Astrocyte (in vitro differentiated cells and primary cell): ENCODE results near the gene MAGEB2. TPM values are rescaled to one million over a fixed set of nuclear protein-coding genes. Genes with fewer than 3 reads are reported as not detected.

Source experiments
- DNase-seq: peaks from one replicate; pipeline ENCODE4 v3.0.0-alpha.2; 2010; ENCODE audit warnings: low read depth
- FAIRE-seq: peaks from 2 replicates; lab custom pipeline; 2011; peaks lifted over from hg19 to GRCh38; lab: Jason Lieb, UNC
- H2AFZ ChIP-seq: 2 replicates; pipeline ENCODE4 v1.6.0; 2012; ENCODE audit warnings: low read depth, low read length, inconsistent platforms
- H3K27ac ChIP-seq: 2 replicates; pipeline ENCODE4 v1.5.1; 2011; ENCODE audit warnings: low read depth, low read length, inconsistent platforms
- H3K27me3 ChIP-seq: 2 replicates; pipeline ENCODE4 v1.6.0; 2011; ENCODE audit warnings: low read length, inconsistent platforms; ENCODE audit not compliant: insufficient read depth
- H3K36me3 ChIP-seq: 2 replicates; pipeline ENCODE4 v1.5.1; 2011; ENCODE audit warnings: low read length, inconsistent platforms; ENCODE audit not compliant: insufficient read depth
- H3K4me1 ChIP-seq: 2 replicates; pipeline ENCODE4 v1.5.1; 2011; ENCODE audit warnings: low read length, inconsistent platforms; ENCODE audit not compliant: insufficient read depth
- H3K4me2 ChIP-seq: 2 replicates; pipeline ENCODE4 v1.6.0; 2012; ENCODE audit warnings: low read length, inconsistent platforms
- H3K4me3 ChIP-seq: 2 replicates; pipeline ENCODE4 v1.5.1; 2011; ENCODE audit warnings: low read depth, mild to moderate bottlenecking, low read length, inconsistent platforms; ENCODE audit not compliant: insufficient read depth
- H3K79me2 ChIP-seq: 2 replicates; pipeline ENCODE4 v1.6.0; 2012; ENCODE audit warnings: mild to moderate bottlenecking, low read length, inconsistent platforms; ENCODE audit not compliant: insufficient read depth
- H3K9ac ChIP-seq: 2 replicates; pipeline ENCODE4 v1.6.0; 2012; ENCODE audit warnings: mild to moderate bottlenecking, low read length, inconsistent platforms
- H3K9me3 ChIP-seq: 2 replicates; pipeline ENCODE4 v1.5.1; 2012; ENCODE audit warnings: low read depth, mild to moderate bottlenecking, low read length, inconsistent platforms; ENCODE audit not compliant: insufficient read depth
- H4K20me1 ChIP-seq: 2 replicates; pipeline ENCODE4 v1.6.0; 2012; ENCODE audit warnings: low read length, inconsistent platforms; ENCODE audit not compliant: insufficient read depth
- H3K27ac Mint-ChIP-seq: one replicate; pipeline ENCODE4 v1.8.0; 2021; ENCODE audit warnings: mild to moderate bottlenecking, mixed read lengths; ENCODE audit not compliant: unreplicated experiment
- H3K27me3 Mint-ChIP-seq: one replicate; pipeline ENCODE4 v1.8.0; 2021; ENCODE audit warnings: low read depth, mixed read lengths; ENCODE audit not compliant: unreplicated experiment
- H3K36me3 Mint-ChIP-seq: one replicate; pipeline ENCODE4 v1.8.0; 2021; ENCODE audit warnings: low read depth, mixed read lengths; ENCODE audit not compliant: unreplicated experiment
- H3K4me1 Mint-ChIP-seq: one replicate; pipeline ENCODE4 v1.8.0; 2021; ENCODE audit warnings: low read depth, mixed read lengths; ENCODE audit not compliant: unreplicated experiment
- H3K4me3 Mint-ChIP-seq: one replicate; pipeline ENCODE4 v1.8.0; 2021; ENCODE audit warnings: mild to moderate bottlenecking, moderate library complexity, mixed read lengths; ENCODE audit not compliant: unreplicated experiment
- H3K9me3 Mint-ChIP-seq: one replicate; pipeline ENCODE4 v1.8.0; 2021; ENCODE audit warnings: mild to moderate bottlenecking, mixed read lengths; ENCODE audit not compliant: unreplicated experiment
- CTCF ChIP-seq: IDR thresholded peaks from 2 replicates; pipeline ENCODE4 v1.5.1; 2011; ENCODE audit warnings: low read depth, mild to moderate bottlenecking, inconsistent platforms, low read length, moderate library complexity; ENCODE audit not compliant: insufficient read depth
- EZH2 ChIP-seq: IDR thresholded peaks from 2 replicates; pipeline ENCODE4 v1.6.1; 2012; ENCODE audit warnings: mild to moderate bottlenecking, low read length, inconsistent platforms; ENCODE audit not compliant: insufficient read depth
- total RNA-seq: library from RNA; stranded (reverse); gene quantifications from 2 replicates; pipeline ENCODE4 v1.2.1, GENCODE V29; 2021

Gene MAGEB2
- total RNA-seq, 1 donor from 2014 or later, result not detected

GRCh38 chrX:30196322-30196721, 19.0 kb upstream of the MAGEB2 start:
- H3K36me3 Mint-ChIP-seq, result no peaks in the 10 kb centered on the region

GRCh38 chrX:30212172-30212571, 3.2 kb upstream of the MAGEB2 start:
- Histone ChIP-seq H2AFZ (no peak overlapping the region), H3K27ac (no peak overlapping the region), H3K4me3 (no peak overlapping the region), H3K9me3 (no peaks in the 10 kb centered on the region), H3K79me2 (no peaks in the 10 kb centered on the region), H3K4me1 (no peaks in the 10 kb centered on the region), H3K4me2 (no peak overlapping the region), H3K27me3 (no peaks in the 10 kb centered on the region), H4K20me1 (no peaks in the 10 kb centered on the region), H3K9ac (no peak overlapping the region), H3K36me3 (no peaks in the 10 kb centered on the region)
- no peak overlapping the region for H3K27ac Mint-ChIP-seq
- no peaks in the 10 kb centered on the region for H3K9me3 Mint-ChIP-seq
- no peak overlapping the region for H3K4me3 Mint-ChIP-seq
- H3K4me1 Mint-ChIP-seq, result no peaks in the 10 kb centered on the region
- no peak for TF ChIP-seq EZH2
- no peak for TF ChIP-seq CTCF
- H3K27me3 Mint-ChIP-seq, result no peaks in the 10 kb centered on the region
- H3K36me3 Mint-ChIP-seq, result peaks cover 1% of the 10 kb centered on the region
- FAIRE-seq, result no peak
- no peak for DNase-seq

More at GRCh38 chrX:30196322-30196721, 19.0 kb upstream of the MAGEB2 start:
- H3K79me2 ChIP-seq, result no peaks in the 10 kb centered on the region
- TF ChIP-seq CTCF (no peak), EZH2 (no peak)
- H3K4me2 ChIP-seq, result no peak overlapping the region
- DNase-seq, result no peak
- no peak overlapping the region for H2AFZ ChIP-seq
- Mint-ChIP-seq H3K4me3 (no peak overlapping the region), H3K27ac (no peak overlapping the region), H3K27me3 (no peaks in the 10 kb centered on the region), H3K9me3 (no peaks in the 10 kb centered on the region), H3K4me1 (no peaks in the 10 kb centered on the region)
- no peaks in the 10 kb centered on the region for H3K36me3 ChIP-seq
- H4K20me1 ChIP-seq, result no peaks in the 10 kb centered on the region
- no peak overlapping the region for H3K4me3 ChIP-seq
- no peaks in the 10 kb centered on the region for H3K27me3 ChIP-seq
- no peak overlapping the region for H3K27ac ChIP-seq
- no peak for FAIRE-seq
- no peaks in the 10 kb centered on the region for H3K4me1 ChIP-seq
- H3K9me3 ChIP-seq, result no peaks in the 10 kb centered on the region
- H3K9ac ChIP-seq, result no peak overlapping the region

DNA sequence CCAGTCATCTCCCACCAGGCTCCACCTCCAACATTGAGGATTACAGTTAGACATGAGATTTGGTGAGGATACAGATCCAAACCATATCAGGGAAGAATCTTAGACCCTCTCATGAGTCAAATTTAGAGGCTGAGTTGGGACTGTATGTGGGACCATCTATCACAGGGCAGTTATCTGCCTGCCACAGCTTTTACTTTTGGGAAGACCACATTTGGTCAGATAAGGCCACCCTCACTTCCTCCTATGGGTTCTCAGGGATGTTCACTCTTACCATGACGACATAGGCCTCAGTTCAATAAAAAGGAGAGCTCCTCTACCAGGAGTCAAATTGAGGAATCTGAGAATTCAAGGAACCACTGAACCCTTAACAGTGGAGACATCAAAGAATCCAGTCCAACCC, 2.1 kb downstream of the MAGEB2 start:
- Histone ChIP-seq H3K9ac (no peak overlapping the region), H3K4me3 (no peak overlapping the region), H3K79me2 (no peaks in the 10 kb centered on the region), H4K20me1 (no peaks in the 10 kb centered on the region), H2AFZ (no peak overlapping the region), H3K36me3 (no peaks in the 10 kb centered on the region), H3K27me3 (no peaks in the 10 kb centered on the region), H3K27ac (no peak overlapping the region), H3K9me3 (no peaks in the 10 kb centered on the region), H3K4me1 (no peaks in the 10 kb centered on the region), H3K4me2 (no peak overlapping the region)
- H3K4me1 Mint-ChIP-seq, result no peaks in the 10 kb centered on the region
- peaks cover 2% of the 10 kb centered on the region for H3K36me3 Mint-ChIP-seq
- TF ChIP-seq EZH2 (no peak), CTCF (no peak)
- no peaks in the 10 kb centered on the region for H3K9me3 Mint-ChIP-seq
- no peaks in the 10 kb centered on the region for H3K27me3 Mint-ChIP-seq
- H3K27ac Mint-ChIP-seq, result no peak overlapping the region
- no peak for DNase-seq
- no peak for FAIRE-seq
- H3K4me3 Mint-ChIP-seq, result no peak overlapping the region
